BJ (cell line): ENCODE results near the gene DYNC1LI1. TPM values are rescaled to one million over a fixed set of nuclear protein-coding genes. Genes with fewer than 3 reads are reported as not detected.

Source experiments
- CTCF ChIA-PET: fragments of 350-600 bp; formaldehyde crosslinking; extraction: SDS; loops from one replicate; lab custom pipeline; 2021; ENCODE audit warnings: antibody characterized with exemption, inconsistent platforms; lab: Yijun Ruan, JAX
- POLR2A ChIA-PET: fragments of 300-600 bp; sonication (Branson Sonifier 250); formaldehyde crosslinking; extraction: SDS; loops from one replicate; lab custom pipeline; 2021; ENCODE audit warnings: antibody characterized with exemption; lab: Charles Lee
- DNase-seq: peaks from one replicate; pipeline ENCODE4 v3.0.0-alpha.2; 2011; ENCODE audit warnings: low read depth
- H3K27me3 ChIP-seq: 2 replicates; pipeline ENCODE4 v1.6.0; 2011; ENCODE audit warnings: low read length; ENCODE audit not compliant: control insufficient read depth, insufficient read depth
- H3K36me3 ChIP-seq: 2 replicates; pipeline ENCODE4 v1.5.1; 2011; ENCODE audit warnings: low read length; ENCODE audit not compliant: control insufficient read depth, insufficient read depth
- H3K4me3 ChIP-seq: 2 replicates; pipeline ENCODE4 v1.5.1; 2011; ENCODE audit warnings: low read depth, mild to moderate bottlenecking, control low read depth, low read length
- polyA minus RNA-seq: library from RNA; depleted of rRNA, polyadenylated mRNA; stranded (reverse); fragments of >200 nt; gene quantifications from 2 replicates; pipeline ENCODE4 v1.2.3, GENCODE V29; 2011; rRNA and poly(A)+ RNA removed
- polyA plus RNA-seq: library from polyadenylated mRNA; depleted of rRNA; stranded (reverse); fragments of >200 nt; gene quantifications from 2 replicates; pipeline ENCODE4 v1.2.3, GENCODE V29; 2011; rRNA removed
- TF ChIP-seq, protein P1 (sequence below): IDR thresholded peaks from 2 replicates; pipeline ENCODE4 v1.5.1; 2011; ENCODE audit warnings: low read depth, mild to moderate bottlenecking, control low read depth, inconsistent platforms, low read length, moderate library complexity; ENCODE audit not compliant: insufficient read depth

Gene DYNC1LI1
- 15.9 and 26.9 TPM in 2 replicates for polyA plus RNA-seq
- polyA minus RNA-seq: 9.0 and 13.8 TPM in 2 replicates

DNA sequence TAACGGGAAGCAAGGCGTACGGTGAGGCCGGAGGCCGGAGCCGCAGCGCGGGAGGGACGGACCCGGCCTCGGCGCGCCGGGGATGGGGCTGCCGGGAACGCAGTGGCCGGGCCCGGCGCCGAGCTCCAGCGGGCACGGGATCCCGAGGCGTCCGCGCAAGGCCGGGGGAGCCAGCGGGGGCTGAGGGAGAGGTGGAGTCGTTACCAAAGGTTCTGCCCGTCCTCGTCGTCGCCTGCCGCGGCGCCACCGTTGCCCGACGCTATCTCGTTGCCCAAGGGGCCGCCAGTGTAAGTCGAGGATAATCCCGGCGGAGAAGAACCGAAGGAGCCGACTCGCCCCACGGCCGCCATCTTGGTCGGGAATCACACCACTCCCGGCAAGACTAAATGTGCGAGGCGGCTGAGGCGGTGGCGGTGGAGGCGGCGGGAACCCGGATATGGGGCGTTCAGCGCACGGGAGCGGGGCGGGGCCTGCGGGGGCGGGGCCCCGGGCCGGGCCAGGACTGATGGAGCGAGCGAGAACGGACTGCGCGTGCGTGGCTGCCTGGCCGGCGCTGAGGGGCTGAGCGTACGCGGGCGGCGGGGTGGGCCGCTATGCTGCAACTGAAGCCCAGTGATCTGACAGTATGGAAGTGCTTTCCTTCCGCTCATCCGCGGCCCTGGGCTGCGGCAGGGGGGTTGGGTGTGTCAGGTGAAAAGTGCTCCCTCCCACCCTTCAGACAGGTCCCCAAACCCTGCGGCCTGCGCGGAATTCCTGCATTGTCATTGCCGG, at the start of gene DYNC1LI1:
Gene DYNC1LI1 (minus strand): TSS at position 438 of the 771 bp plus-strand sequence. CDS start 88 bp downstream, at position 350.
- DNase-seq: peak; percentile 45
- peak within 1 kb of the TSS; percentile 97 for H3K4me3 ChIP-seq
- TF ChIP-seq, protein P1, sequence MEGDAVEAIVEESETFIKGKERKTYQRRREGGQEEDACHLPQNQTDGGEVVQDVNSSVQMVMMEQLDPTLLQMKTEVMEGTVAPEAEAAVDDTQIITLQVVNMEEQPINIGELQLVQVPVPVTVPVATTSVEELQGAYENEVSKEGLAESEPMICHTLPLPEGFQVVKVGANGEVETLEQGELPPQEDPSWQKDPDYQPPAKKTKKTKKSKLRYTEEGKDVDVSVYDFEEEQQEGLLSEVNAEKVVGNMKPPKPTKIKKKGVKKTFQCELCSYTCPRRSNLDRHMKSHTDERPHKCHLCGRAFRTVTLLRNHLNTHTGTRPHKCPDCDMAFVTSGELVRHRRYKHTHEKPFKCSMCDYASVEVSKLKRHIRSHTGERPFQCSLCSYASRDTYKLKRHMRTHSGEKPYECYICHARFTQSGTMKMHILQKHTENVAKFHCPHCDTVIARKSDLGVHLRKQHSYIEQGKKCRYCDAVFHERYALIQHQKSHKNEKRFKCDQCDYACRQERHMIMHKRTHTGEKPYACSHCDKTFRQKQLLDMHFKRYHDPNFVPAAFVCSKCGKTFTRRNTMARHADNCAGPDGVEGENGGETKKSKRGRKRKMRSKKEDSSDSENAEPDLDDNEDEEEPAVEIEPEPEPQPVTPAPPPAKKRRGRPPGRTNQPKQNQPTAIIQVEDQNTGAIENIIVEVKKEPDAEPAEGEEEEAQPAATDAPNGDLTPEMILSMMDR: no peak
- CTCF ChIA-PET: interaction anchor here (1.8 kb wide), 1 partner anchor 17 kb away, joined by 4 read pairs; no protein-coding TSS in a partner anchor
- POLR2A ChIA-PET: interaction anchor here (0.5 kb wide), 1 partner anchor 69 kb away, joined by 4 read pairs; no protein-coding TSS in a partner anchor
- no peaks in the 10 kb centered on the region for H3K27me3 ChIP-seq
- no peaks in the 10 kb centered on the region; the same call in 1 of the 2 replicates for H3K36me3 ChIP-seq

DNA sequence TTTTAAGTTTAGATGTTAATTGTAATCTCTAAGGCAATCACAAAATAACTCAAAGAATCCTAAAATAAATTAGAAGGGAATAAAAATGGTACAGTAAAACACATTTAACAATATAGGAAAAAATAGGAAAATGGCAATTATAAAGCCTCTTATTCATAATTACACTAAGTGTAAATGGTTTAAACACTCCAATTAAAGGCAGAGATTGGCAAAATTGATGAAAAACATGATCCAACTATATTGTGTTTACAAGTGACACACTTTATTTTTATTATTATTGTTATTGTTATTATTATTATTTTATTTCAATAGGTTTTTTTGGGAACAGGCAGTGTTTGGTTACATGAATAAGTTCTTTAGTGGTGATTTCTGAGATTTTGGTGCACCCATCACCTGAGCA, 48.7 kb upstream of the DYNC1LI1 start:
- Histone ChIP-seq H3K27me3 (0 out of 2 replicates have a peak, but pooled peaks cover 2% of the 10 kb centered on the region), H3K4me3 (no peak overlapping the region), H3K36me3 (no peaks in the 10 kb centered on the region)
- DNase-seq: no peak
- POLR2A ChIA-PET: no interaction called here
- CTCF ChIA-PET: no interaction called here
- TF ChIP-seq, protein P1: no peak

DNA sequence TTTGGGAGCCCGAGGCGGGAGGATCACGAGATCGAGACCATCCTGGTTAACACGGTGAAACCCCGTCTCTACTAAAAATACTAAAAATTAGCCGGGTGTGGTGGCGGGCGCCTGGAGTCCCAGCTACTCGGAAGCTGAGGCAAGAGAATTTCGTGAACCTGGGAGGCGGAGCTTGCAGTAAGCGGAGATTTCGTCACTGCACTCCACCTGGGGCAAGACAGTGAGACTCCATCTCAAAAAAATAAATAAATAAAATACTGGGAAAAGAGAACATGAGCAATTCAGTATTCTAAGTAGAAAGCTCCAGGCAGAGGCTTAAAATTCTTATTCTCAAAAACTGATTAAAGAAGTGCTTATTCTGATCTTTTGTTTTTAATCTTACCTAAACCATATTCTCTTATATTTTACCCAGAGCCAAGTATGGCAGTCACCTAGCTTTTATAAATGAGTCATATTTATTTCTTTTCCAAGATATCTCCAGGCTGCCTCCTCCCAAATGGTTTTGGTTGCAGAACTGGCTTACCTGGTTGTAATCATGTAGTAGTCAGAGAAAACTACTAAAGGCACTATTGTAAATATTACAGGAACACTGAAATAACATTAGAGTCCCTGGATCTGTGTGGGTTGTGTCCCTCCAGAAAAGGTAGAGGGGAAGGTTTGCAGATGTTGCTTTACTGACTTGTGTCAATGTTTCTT, 45.8 kb upstream of the DYNC1LI1 start:
- ChIA-PET POLR2A (no interaction called here), CTCF (no interaction called here)
- no peak overlapping the region for H3K4me3 ChIP-seq
- TF ChIP-seq, protein P1: no peak
- no peaks in the 10 kb centered on the region for H3K36me3 ChIP-seq
- no peaks in the 10 kb centered on the region for H3K27me3 ChIP-seq
- no peak for DNase-seq

DNA sequence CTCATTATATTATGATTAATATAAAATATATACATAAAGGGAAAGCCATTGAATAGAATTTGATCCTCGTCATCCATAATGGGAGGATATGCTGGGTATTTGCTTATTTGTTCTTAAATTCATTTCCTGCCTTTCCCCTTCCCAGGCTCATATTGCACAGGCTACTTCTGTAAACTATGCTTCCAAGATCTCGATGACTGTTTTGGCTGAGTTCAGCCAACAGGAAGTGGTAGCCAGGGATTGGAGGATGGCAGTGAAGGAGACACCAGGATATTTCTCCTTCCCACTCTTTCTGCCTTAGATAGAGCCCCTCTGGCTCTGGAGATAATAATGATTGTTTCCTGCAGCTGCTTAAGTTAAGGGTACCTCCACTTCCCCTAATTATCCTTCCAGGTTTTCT, 44.3 kb upstream of the DYNC1LI1 start:
- DNase-seq: no peak
- TF ChIP-seq, protein P1: no peak

DNA sequence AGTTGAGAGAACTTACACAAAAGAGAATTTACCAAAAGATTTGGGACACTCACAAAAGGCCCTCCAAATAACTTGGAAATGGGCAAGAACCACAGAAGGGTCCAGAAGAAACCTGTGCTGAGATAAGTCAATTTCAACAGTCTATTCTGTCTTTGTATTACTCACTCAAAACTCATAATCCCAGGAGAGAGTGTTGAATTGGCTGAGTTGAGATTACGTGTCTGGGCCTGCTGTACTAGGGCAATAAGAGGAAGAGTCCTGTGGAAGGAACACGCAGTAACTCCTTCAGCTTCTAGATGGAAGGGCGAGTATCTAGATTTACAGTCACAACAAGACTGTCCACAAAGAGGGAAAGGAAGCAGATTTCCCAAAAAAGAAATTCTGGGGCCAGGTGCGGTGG, 42.5 kb upstream of the DYNC1LI1 start:
- ChIA-PET POLR2A (no interaction called here), CTCF (no interaction called here)
- Histone ChIP-seq H3K27me3 (no peaks in the 10 kb centered on the region), H3K36me3 (no peaks in the 10 kb centered on the region), H3K4me3 (no peak overlapping the region)
- no peak for DNase-seq
- TF ChIP-seq, protein P1: no peak

More for the DNA sequence above, 44.3 kb upstream of the DYNC1LI1 start:
- POLR2A ChIA-PET: no interaction called here
- Histone ChIP-seq H3K27me3 (no peaks in the 10 kb centered on the region), H3K4me3 (no peak overlapping the region), H3K36me3 (no peaks in the 10 kb centered on the region)
- CTCF ChIA-PET: no interaction called here
